ENCODE results near the gene RHBDL3.
A peak's percentile ranks its signal among the peaks of the same experiment; 100 is the strongest.

DNA sequence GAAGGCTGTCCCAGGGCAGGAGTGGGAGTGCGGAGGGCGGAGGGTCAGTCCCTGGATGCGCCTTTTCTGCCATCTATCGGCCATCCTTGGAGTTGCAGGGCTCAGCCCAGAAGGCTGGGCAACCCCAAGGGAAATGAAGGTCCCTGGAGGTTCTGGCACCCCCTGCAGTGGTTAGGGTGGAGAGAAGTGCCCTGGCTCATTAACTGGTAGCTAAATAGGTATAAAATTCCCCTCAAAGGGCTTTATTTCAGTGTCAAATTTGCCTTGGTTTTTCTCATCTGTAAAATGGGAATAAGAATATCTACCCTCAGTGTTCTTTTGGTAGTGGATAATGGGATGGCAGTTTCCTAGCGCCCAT is 53.9 kb downstream of the RHBDL3 start:
- TF ChIP-seq, protein P1, sequence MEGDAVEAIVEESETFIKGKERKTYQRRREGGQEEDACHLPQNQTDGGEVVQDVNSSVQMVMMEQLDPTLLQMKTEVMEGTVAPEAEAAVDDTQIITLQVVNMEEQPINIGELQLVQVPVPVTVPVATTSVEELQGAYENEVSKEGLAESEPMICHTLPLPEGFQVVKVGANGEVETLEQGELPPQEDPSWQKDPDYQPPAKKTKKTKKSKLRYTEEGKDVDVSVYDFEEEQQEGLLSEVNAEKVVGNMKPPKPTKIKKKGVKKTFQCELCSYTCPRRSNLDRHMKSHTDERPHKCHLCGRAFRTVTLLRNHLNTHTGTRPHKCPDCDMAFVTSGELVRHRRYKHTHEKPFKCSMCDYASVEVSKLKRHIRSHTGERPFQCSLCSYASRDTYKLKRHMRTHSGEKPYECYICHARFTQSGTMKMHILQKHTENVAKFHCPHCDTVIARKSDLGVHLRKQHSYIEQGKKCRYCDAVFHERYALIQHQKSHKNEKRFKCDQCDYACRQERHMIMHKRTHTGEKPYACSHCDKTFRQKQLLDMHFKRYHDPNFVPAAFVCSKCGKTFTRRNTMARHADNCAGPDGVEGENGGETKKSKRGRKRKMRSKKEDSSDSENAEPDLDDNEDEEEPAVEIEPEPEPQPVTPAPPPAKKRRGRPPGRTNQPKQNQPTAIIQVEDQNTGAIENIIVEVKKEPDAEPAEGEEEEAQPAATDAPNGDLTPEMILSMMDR (conservative IDR thresholded peaks at IDR 0.05; ENCODE audit: low read depth, low read length), result peak; percentile 73
- no peak for TF ChIP-seq EZH2 (IDR thresholded peaks at IDR 0.05; ENCODE audit: borderline replicate concordance, low read depth, low read length, poor library complexity, severe bottlenecking)

All from A673 (cell line).